PC-3 (cell line): ENCODE data around the gene NPAT. TPM values are rescaled to one million over a fixed set of nuclear protein-coding genes. Genes with fewer than 3 reads are reported as not detected.

Experiments
- ATAC-seq: fragments of 200-7000 bp; cut with Tn5 transposase; 2 replicates; pipeline ENCODE4 v1.9.1; 2020; ENCODE audit warnings: mild to moderate bottlenecking, moderate library complexity
- BruUV-seq: library from RNA; stranded (reverse); fragments of 400-500 nt; replicated peaks from 2 replicates; lab custom pipeline; 2021; lab: Mats Ljungman, UMichigan
- CTCF ChIA-PET: fragments of 300-600 bp; sonication (Branson Sonifier 250); formaldehyde crosslinking; loops from one replicate; lab custom pipeline; 2022; ENCODE audit warnings: antibody characterized with exemption; lab: Charles Lee
- POLR2A ChIA-PET: fragments of 300-600 bp; sonication (Branson Sonifier 250); formaldehyde crosslinking; loops from one replicate; lab custom pipeline; 2022; ENCODE audit warnings: antibody characterized with exemption; ENCODE audit not compliant: unreplicated experiment; lab: Charles Lee
- DNase-seq: peaks from one replicate; pipeline ENCODE4 v3.0.0-alpha.2; 2015
- H2AFZ ChIP-seq: fragments of 300-600 bp; sonication (generic); 2 replicates; pipeline ENCODE4 v1.6.0; 2016; ENCODE audit warnings: antibody characterized with exemption, low read length
- H3F3A ChIP-seq: fragments of 300-600 bp; sonication (generic); one replicate; pipeline ENCODE4 v1.6.0; 2017; ENCODE audit warnings: antibody characterized with exemption, low read length, control low read depth, mild to moderate bottlenecking; ENCODE audit not compliant: unreplicated experiment
- H3K27ac ChIP-seq: fragments of 300-600 bp; sonication (generic); 2 replicates; pipeline ENCODE4 v1.5.1; 2016; ENCODE audit warnings: mild to moderate bottlenecking, low read length
- H3K27me3 ChIP-seq: fragments of 300-600 bp; sonication (generic); 2 replicates; pipeline ENCODE4 v1.6.1; 2016; ENCODE audit warnings: low read length, mixed read lengths
- H3K36me3 ChIP-seq: fragments of 300-600 bp; sonication (generic); 2 replicates; pipeline ENCODE4 v1.6.1; 2016; ENCODE audit warnings: low read depth, mixed run types, low read length, mixed read lengths
- H3K4me1 ChIP-seq: fragments of 300-600 bp; sonication (generic); 2 replicates; pipeline ENCODE4 v1.5.1; 2016; ENCODE audit warnings: low read length; ENCODE audit not compliant: insufficient read depth
- H3K4me2 ChIP-seq: fragments of 300-600 bp; sonication (generic); 2 replicates; pipeline ENCODE4 v1.6.0; 2016; ENCODE audit warnings: low read length
- H3K4me3 ChIP-seq: fragments of 300-600 bp; sonication (generic); 2 replicates; pipeline ENCODE4 v1.5.1; 2016; ENCODE audit warnings: mild to moderate bottlenecking, low read length, mixed read lengths
- H3K79me2 ChIP-seq: fragments of 300-600 bp; sonication (generic); 2 replicates; pipeline ENCODE4 v1.6.1; 2017; ENCODE audit warnings: low read length, mixed read lengths
- H3K9ac ChIP-seq: fragments of 300-600 bp; sonication (generic); 2 replicates; pipeline ENCODE4 v1.6.0; 2016; ENCODE audit warnings: mild to moderate bottlenecking, low read length
- H3K9me2 ChIP-seq: fragments of 300-600 bp; sonication (generic); replicated peaks from 2 replicates; pipeline ENCODE4 v1.6.1; 2016; ENCODE audit warnings: mixed run types, low read length, mixed read lengths
- H3K9me3 ChIP-seq: fragments of 300-600 bp; sonication (generic); 2 replicates; pipeline ENCODE4 v1.6.1; 2016; ENCODE audit warnings: low read length, mixed read lengths
- H4K20me1 ChIP-seq: fragments of 300-600 bp; sonication (generic); 2 replicates; pipeline ENCODE4 v1.6.1; 2016; ENCODE audit warnings: low read length, mixed read lengths
- EZH2 ChIP-seq: fragments of 300-600 bp; sonication (generic); IDR thresholded peaks from one replicate; pipeline ENCODE4 v1.6.1; 2017; ENCODE audit warnings: antibody characterized with exemption, mild to moderate bottlenecking, low read length; ENCODE audit not compliant: unreplicated experiment
- EZH2phosphoT487 ChIP-seq: fragments of 300-600 bp; sonication (generic); IDR thresholded peaks from 2 replicates; pipeline ENCODE4 v1.6.1; 2018; ENCODE audit warnings: mild to moderate bottlenecking, antibody characterized with exemption, low read length, borderline replicate concordance
- intact Hi-C: fragments of 100-400 bp; cut with micrococcal nuclease; formaldehyde crosslinking; loops from 2 replicates; pipeline ENCODE4 v1.9.0; 2023
- total RNA-seq: library from RNA; depleted of rRNA; stranded (reverse); fragments of >200 nt; gene quantifications from 2 replicates; pipeline ENCODE4 v1.2.3, GENCODE V29; 2014
- TF ChIP-seq, protein P1 (sequence below): fragments of 300-600 bp; sonication (generic); conservative IDR thresholded peaks from 2 replicates; pipeline ENCODE4 v1.5.1; 2017; ENCODE audit warnings: antibody characterized with exemption, low read depth, mild to moderate bottlenecking, low read length

Gene NPAT
- total RNA-seq, 1 experiment from 2014 or later = 19.6 TPM

DNA sequence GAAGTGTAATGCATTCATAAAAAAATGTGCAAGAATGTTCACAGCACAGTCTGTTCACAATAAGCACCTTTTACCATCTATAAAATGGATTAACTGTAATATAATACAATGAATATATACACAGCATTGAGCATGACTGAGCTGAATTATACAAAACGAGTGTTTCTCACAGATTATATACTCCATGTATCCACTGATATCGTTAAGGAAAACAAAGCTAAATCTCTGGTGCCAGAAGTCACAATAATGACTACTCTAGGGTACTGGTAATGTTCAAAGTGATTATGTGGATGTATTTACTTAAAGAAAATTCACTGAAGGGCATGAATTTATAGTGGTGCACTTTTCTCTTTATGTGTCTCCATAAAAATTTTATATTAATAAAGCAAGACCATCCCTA is 67.8 kb downstream of the NPAT start:
- CTCF ChIA-PET = no interaction called here
- no TSS peak for BruUV-seq
- Histone ChIP-seq H3K4me3 (no peak overlapping the region), H2AFZ (no peak overlapping the region), H3K4me2 (no peak overlapping the region), H3K36me3 (peaks cover 31% of the 10 kb centered on the region), H3K79me2 (no peaks in the 10 kb centered on the region), H3K9me2 (no peaks in the 10 kb centered on the region), H4K20me1 (no peaks in the 10 kb centered on the region), H3K9me3 (no peaks in the 10 kb centered on the region), H3K4me1 (no peaks in the 10 kb centered on the region), H3K27ac (no peak overlapping the region), H3K9ac (no peak overlapping the region), H3F3A (peaks cover 4% of the 10 kb centered on the region), H3K27me3 (no peaks in the 10 kb centered on the region)
- DNase-seq (no peak), ATAC-seq (no peak)
- TF ChIP-seq EZH2 = no peak
- TF ChIP-seq, protein P1, sequence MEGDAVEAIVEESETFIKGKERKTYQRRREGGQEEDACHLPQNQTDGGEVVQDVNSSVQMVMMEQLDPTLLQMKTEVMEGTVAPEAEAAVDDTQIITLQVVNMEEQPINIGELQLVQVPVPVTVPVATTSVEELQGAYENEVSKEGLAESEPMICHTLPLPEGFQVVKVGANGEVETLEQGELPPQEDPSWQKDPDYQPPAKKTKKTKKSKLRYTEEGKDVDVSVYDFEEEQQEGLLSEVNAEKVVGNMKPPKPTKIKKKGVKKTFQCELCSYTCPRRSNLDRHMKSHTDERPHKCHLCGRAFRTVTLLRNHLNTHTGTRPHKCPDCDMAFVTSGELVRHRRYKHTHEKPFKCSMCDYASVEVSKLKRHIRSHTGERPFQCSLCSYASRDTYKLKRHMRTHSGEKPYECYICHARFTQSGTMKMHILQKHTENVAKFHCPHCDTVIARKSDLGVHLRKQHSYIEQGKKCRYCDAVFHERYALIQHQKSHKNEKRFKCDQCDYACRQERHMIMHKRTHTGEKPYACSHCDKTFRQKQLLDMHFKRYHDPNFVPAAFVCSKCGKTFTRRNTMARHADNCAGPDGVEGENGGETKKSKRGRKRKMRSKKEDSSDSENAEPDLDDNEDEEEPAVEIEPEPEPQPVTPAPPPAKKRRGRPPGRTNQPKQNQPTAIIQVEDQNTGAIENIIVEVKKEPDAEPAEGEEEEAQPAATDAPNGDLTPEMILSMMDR = no peak
- no peak for TF ChIP-seq EZH2phosphoT487
- POLR2A ChIA-PET = no interaction called here
- intact Hi-C loops = no loop called here

DNA sequence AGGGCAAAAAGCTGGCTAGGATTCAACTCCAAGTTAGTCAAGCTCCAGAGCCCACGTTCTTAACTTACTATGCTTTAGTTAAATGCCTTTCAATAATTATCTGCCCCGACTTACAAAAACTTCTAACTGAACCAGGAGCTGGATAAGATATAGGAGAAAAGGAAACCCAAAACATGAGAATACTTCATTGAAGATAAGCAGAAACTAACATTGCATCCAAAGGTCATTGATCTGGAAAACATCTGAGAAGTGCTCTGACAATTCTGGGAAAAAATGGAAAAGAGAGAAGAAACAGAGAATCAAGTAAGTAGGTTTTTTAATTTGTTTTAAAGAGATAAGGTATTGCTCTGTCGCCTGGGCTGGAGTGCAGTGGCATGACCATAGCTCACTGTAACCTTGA is 73.9 kb downstream of the NPAT start:
- H2AFZ ChIP-seq = no peak overlapping the region
- TF ChIP-seq, protein P1 = no peak
- no peak for TF ChIP-seq EZH2phosphoT487
- no peak for TF ChIP-seq EZH2
- no peak overlapping the region for H3K27ac ChIP-seq
- no peaks in the 10 kb centered on the region for H3K27me3 ChIP-seq
- no TSS peak for BruUV-seq
- H3K9ac ChIP-seq = no peak overlapping the region
- H4K20me1 ChIP-seq = no peaks in the 10 kb centered on the region
- ChIA-PET CTCF (no interaction called here), POLR2A (no interaction called here)
- peaks cover 4% of the 10 kb centered on the region for H3F3A ChIP-seq
- no peaks in the 10 kb centered on the region for H3K79me2 ChIP-seq
- ATAC-seq (no peak), DNase-seq (no peak)
- no peak overlapping the region for H3K4me2 ChIP-seq
- H3K4me1 ChIP-seq = no peaks in the 10 kb centered on the region
- H3K9me2 ChIP-seq = no peaks in the 10 kb centered on the region
- intact Hi-C loops = no loop called here
- H3K4me3 ChIP-seq = no peak overlapping the region
- H3K36me3 ChIP-seq = peaks cover 35% of the 10 kb centered on the region
- no peaks in the 10 kb centered on the region for H3K9me3 ChIP-seq

DNA sequence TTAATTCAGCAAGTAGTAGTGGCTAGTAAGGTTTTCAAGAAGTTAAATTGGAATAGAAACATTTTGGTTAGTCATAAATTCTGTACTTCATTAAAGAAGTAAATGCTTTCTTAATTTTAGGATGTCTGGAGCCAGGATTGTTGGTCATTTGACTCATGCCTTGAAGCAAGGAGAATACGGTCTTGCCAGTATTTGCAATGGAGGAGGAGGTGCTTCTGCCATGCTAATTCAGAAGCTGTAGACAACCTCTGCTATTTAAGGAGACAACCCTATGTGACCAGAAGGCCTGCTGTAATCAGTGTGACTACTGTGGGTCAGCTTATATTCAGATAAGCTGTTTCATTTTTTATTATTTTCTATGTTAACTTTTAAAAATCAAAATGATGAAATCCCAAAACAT is 75.3 kb downstream of the NPAT start:
- no TSS peak for BruUV-seq
- intact Hi-C loops = no loop called here
- no peak overlapping the region for H3K4me3 ChIP-seq
- peaks cover under 1% of the 10 kb centered on the region for H3F3A ChIP-seq
- no peak overlapping the region for H2AFZ ChIP-seq
- ChIA-PET POLR2A (no interaction called here), CTCF (no interaction called here)
- no peaks in the 10 kb centered on the region for H3K9me3 ChIP-seq
- H3K27ac ChIP-seq = no peak overlapping the region
- no peaks in the 10 kb centered on the region for H3K79me2 ChIP-seq
- H3K4me2 ChIP-seq = no peak overlapping the region
- ATAC-seq (no peak), DNase-seq (no peak)
- H3K9me2 ChIP-seq = no peaks in the 10 kb centered on the region
- no peaks in the 10 kb centered on the region for H3K27me3 ChIP-seq
- TF ChIP-seq EZH2 (no peak), EZH2phosphoT487 (no peak)
- TF ChIP-seq, protein P1 = no peak
- peaks cover 34% of the 10 kb centered on the region for H3K36me3 ChIP-seq
- H3K9ac ChIP-seq = no peak overlapping the region
- no peaks in the 10 kb centered on the region for H4K20me1 ChIP-seq
- no peaks in the 10 kb centered on the region for H3K4me1 ChIP-seq
